PC-3 (cell line): Measurements from ENCODE around the gene CORO6.

Source experiments
- CTCF ChIP-seq: fragments of 300-600 bp; sonication (generic); conservative IDR thresholded peaks from 2 replicates; pipeline ENCODE4 v1.5.1; 2017; ENCODE audit warnings: antibody characterized with exemption, low read depth, mild to moderate bottlenecking, low read length
- EZH2 ChIP-seq: fragments of 300-600 bp; sonication (generic); IDR thresholded peaks from one replicate; pipeline ENCODE4 v1.6.1; 2017; ENCODE audit warnings: antibody characterized with exemption, mild to moderate bottlenecking, low read length; ENCODE audit not compliant: unreplicated experiment
- EZH2phosphoT487 ChIP-seq: fragments of 300-600 bp; sonication (generic); IDR thresholded peaks from 2 replicates; pipeline ENCODE4 v1.6.1; 2018; ENCODE audit warnings: mild to moderate bottlenecking, antibody characterized with exemption, low read length, borderline replicate concordance

GRCh38 chr17:29653995-29654714 lies 31.4 kb upstream of the CORO6 start:
- TF ChIP-seq CTCF (no peak), EZH2 (no peak), EZH2phosphoT487 (no peak)
